Stomach (tissue), 9 donors: Measurements from ENCODE around the gene PITX1. TPM values are rescaled to one million over a fixed set of nuclear protein-coding genes. Genes with fewer than 3 reads are reported as not detected.

ENCODE experiments used
- DNase-seq, 2 donors: peaks; one replicate each; pipeline versions ENCODE4 v3.0.0 to v3.0.0-alpha.2; 2013 to 2019
- H3K27ac ChIP-seq, 5 donors: fragments of 200-600 bp in 4 of 5; sonication (generic) in 4 of 5; one replicate each; pipeline ENCODE4 v1.5.1; 2013 to 2019; ENCODE audit warnings: mild to moderate bottlenecking in 1 of 5, moderate library complexity in 1 of 5
- H3K27me3 ChIP-seq, 3 donors: fragments of 200-600 bp; sonication (generic); one replicate each; pipeline ENCODE4 v1.5.1; 2017 to 2019; ENCODE audit warnings: mixed run types in 1 of 3
- H3K36me3 ChIP-seq, 4 donors: fragments of 200-600 bp; sonication (generic); 1 replicate in 3 of 4; 2 replicates in 1 of 4; pipeline ENCODE4 v1.5.1; 2016 to 2019
- H3K4me1 ChIP-seq, 4 donors: fragments of 200-600 bp; sonication (generic); one replicate each; pipeline ENCODE4 v1.5.1; 2016 to 2019
- H3K4me3 ChIP-seq, 4 donors: fragments of 200-600 bp; sonication (generic) in 3 of 4; one replicate each; pipeline ENCODE4 v1.5.1; 2016 to 2019; ENCODE audit warnings: mild to moderate bottlenecking in 1 of 4
- H3K9me3 ChIP-seq, 4 donors: fragments of 200-600 bp; sonication (generic); one replicate each; pipeline ENCODE4 v1.5.1; 2016 to 2019
- CTCF ChIP-seq, 7 experiments: fragments of 450-650 bp in 4 of 7; fragments of 200-600 bp in 3 of 7; sonication (generic) in 3 of 7; IDR thresholded peaks; one replicate each; pipeline ENCODE4 v1.5.1; 2016 to 2019; ENCODE audit warnings: antibody characterized with exemption in 7 of 7, control low read depth in 2 of 7, mild to moderate bottlenecking in 1 of 7
- EP300 ChIP-seq: sonication (generic); formaldehyde crosslinking; IDR thresholded peaks from one replicate; pipeline ENCODE4 v1.6.1; 2017; ENCODE audit warnings: antibody characterized with exemption
- POLR2A ChIP-seq, 4 donors: fragments of 450-650 bp; IDR thresholded peaks; one replicate each; pipeline ENCODE4 v1.6.1; 2016; ENCODE audit warnings: antibody characterized with exemption in 4 of 4, control low read depth in 2 of 4, mild to moderate bottlenecking in 1 of 4, moderate library complexity in 1 of 4
- POLR2AphosphoS5 ChIP-seq, 3 donors: sonication (generic); formaldehyde crosslinking; IDR thresholded peaks; one replicate each; pipeline ENCODE4 v1.6.1; 2016; ENCODE audit warnings: antibody characterized with exemption in 3 of 3
- WGBS, 5 donors: extraction: QIAGEN DNeasy Blood & Tissue Kit in 3 of 5; methylation state at CpG; one replicate each; pipeline versions ENCODE4 v1.1.5 to v1.1.7; 2013 to 2018; 5-methylcytosine and 5-hydroxymethylcytosine counted together
- intact Hi-C: fragments of 100-400 bp; cut with DNase I; formaldehyde crosslinking; loops from one replicate; pipeline ENCODE4 v1.15.1; 2023; ENCODE audit warnings: low total_unique reads
- polyA plus RNA-seq, 3 donors: library from polyadenylated mRNA; stranded (reverse); fragments of 200-250 nt; gene quantifications; one replicate each; pipeline ENCODE4 v1.2.3, GENCODE V29; 2013
- total RNA-seq, 5 donors: library from RNA; depleted of rRNA; stranded (reverse); fragments of >200 nt; gene quantifications; one replicate each; pipeline versions ENCODE4 v1.1.0 to v1.2.3, GENCODE V29; 2014 to 2016
- donor health status: healthy with polysubstance abuse.
- donor health status: Bipolar disorder and iron deficiency.
- donor health status: healthy.

PITX1 gene
- total and polyA plus RNA-seq, 8 donors: 30.3 to 149 (median 45.6) TPM

GRCh38 chr5:135069016-135069770 is 35.2 kb upstream of the PITX1 start:
- no peak for DNase-seq
- H3K4me3 ChIP-seq: no peak overlapping the region
- intact Hi-C loops: no loop called here
- no peaks in the 10 kb centered on the region for H3K9me3 ChIP-seq
- H3K27me3 ChIP-seq: peaks cover 0 to 11% (median 0%) of the 10 kb centered on the region in 3 donors
- TF ChIP-seq POLR2AphosphoS5 (IDR thresholded peaks at IDR 0.05) (no peak), CTCF (IDR thresholded peaks at IDR 0.05) (no peak), POLR2A (IDR thresholded peaks at IDR 0.05) (no peak)
- H3K27ac ChIP-seq: no peak overlapping the region
- 79 to 87% (median 81%) methylated on average over 15 of the region's 15 CpGs for whole genome bisulfite sequencing, 5 donors
- H3K36me3 ChIP-seq: no peaks in the 10 kb centered on the region
- H3K4me1 ChIP-seq: peaks cover 0 to 4% (median 0%) of the 10 kb centered on the region in 4 donors

DNA sequence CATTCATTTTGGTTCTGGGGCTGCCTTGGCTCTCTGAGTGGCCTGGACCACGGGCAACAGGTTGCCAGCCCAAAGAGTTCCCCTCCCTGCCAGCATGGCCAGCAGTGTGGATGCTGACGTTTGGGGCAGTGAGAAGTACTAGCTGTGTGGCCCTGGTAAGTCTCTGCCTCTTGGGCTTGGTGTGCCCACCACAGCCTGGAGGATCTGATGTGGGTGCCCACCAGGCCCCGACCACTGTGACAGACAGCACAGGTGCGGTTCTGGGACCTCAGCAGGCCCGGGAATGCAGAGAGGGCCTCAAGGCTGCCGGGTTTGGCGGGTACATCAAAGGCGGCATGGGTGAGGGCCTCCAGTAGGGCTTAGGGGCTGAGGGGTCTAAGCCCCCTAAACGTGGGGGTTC is 33.6 kb upstream of the PITX1 start:
- 66 to 86% (median 80%) methylated on average over 4 to 9 of the region's 9 CpGs for WGBS, 5 donors
- no peaks in the 10 kb centered on the region for H3K36me3 ChIP-seq
- peaks cover 0 to 13% (median 6%) of the 10 kb centered on the region in 4 donors for H3K4me1 ChIP-seq
- H3K9me3 ChIP-seq: no peaks in the 10 kb centered on the region
- intact Hi-C loops: no loop called here
- peaks cover 0 to 11% (median 0%) of the 10 kb centered on the region in 3 donors for H3K27me3 ChIP-seq
- DNase-seq: no peak
- no peak for TF ChIP-seq POLR2AphosphoS5 (IDR thresholded peaks at IDR 0.05)
- TF ChIP-seq EP300: no peak
- TF ChIP-seq POLR2A (IDR thresholded peaks at IDR 0.05): no peak
- no peak for TF ChIP-seq CTCF (IDR thresholded peaks at IDR 0.05)
- no peak overlapping the region for H3K4me3 ChIP-seq
- H3K27ac ChIP-seq: no peak overlapping the region

- H3K36me3 ChIP-seq: no peaks in the 10 kb centered on the region
- WGBS, 5 donors: 75 to 87% (median 82%) methylated on average over 4 to 5 of the region's 5 CpGs
These were observed 32.8 kb upstream of the PITX1 start for GRCh38 chr5:135066781-135067180.

More at GRCh38 chr5:135066781-135067180, 32.8 kb upstream of the PITX1 start:
- intact Hi-C loops: no loop called here
- DNase-seq: no peak
- H3K4me3 ChIP-seq: no peak overlapping the region
- TF ChIP-seq EP300 (no peak), CTCF (IDR thresholded peaks at IDR 0.05) (no peak), POLR2AphosphoS5 (IDR thresholded peaks at IDR 0.05) (no peak), POLR2A (IDR thresholded peaks at IDR 0.05) (no peak)
- H3K9me3 ChIP-seq: no peaks in the 10 kb centered on the region
- H3K4me1 ChIP-seq: peaks cover 0 to 19% (median 10%) of the 10 kb centered on the region in 4 donors
- H3K27me3 ChIP-seq: peaks cover 0 to 11% (median 0%) of the 10 kb centered on the region in 3 donors
- no peak overlapping the region for H3K27ac ChIP-seq
